Measurements from ENCODE around the gene SYT1. TPM values are rescaled to one million over a fixed set of nuclear protein-coding genes. Genes with fewer than 3 reads are reported as not detected.
"Not testable (repeated sequence)": the region's sequence is repeated elsewhere in the genome, so short reads cannot be mapped to it uniquely, and the experiment has no call there.

SYT1 gene
- total RNA-seq, 1 experiment from 2014 or later: 12.9 TPM

DNA sequence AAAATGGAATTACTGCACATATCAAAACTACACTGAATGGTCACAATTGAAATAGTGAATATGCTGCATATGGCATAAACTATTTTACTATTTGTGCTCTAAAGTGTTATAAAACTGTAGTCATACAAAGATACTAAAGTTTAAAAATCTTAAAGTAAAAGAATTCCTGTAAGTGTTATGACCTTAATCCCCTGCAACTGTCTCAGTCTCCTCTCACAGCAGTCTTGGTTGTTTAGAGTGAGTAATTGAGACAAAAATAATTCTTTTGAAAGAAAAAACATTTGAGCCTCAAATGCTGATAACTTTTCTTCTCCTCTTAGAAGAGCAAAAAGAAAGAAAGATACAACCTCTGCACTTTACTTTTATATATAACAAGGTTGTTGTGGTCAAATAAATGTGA lies 99.9 kb downstream of the SYT1 start:
- DNase-seq (ENCODE audit: extremely low read depth, low read depth): no peak

DNA sequence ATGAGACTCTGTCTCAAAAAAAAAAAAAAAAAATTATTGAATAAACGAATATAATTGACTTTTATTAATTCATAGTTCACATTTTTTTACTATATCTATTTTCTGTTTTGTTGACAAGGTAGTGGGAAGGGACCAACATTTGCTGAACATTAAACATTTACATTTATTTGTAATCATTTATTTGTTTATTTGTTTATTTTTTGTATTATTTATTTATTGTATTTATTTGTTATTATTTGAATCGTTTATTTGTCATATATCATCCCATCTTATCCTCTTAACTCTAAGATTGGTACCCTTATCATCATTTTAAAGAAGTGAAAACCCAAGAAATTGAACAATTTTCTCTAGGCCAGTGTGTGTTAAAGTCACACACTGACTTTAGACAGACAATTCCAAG lies 101.5 kb downstream of the SYT1 start:
- DNase-seq (ENCODE audit: extremely low read depth, low read depth): no peak

DNA sequence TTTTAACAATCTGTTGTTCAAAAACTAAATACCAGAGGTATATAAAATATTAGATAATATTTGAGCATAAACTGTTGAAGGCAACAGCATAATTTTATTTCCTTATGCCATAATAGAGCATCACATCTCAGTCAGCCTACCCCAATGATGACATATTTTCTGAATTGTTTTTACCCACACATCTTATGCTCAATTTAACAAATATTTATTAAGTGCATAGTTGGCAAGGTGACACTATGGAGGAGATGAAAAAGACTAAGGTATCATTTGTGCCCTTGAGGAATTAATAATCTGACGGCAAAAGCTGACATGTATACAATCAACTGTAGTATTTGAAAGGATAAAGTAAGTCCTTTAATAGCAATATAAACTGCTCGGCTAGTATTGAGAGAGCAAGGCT lies 102.4 kb downstream of the SYT1 start:
- DNase-seq (ENCODE audit: extremely low read depth, low read depth): no peak

DNA sequence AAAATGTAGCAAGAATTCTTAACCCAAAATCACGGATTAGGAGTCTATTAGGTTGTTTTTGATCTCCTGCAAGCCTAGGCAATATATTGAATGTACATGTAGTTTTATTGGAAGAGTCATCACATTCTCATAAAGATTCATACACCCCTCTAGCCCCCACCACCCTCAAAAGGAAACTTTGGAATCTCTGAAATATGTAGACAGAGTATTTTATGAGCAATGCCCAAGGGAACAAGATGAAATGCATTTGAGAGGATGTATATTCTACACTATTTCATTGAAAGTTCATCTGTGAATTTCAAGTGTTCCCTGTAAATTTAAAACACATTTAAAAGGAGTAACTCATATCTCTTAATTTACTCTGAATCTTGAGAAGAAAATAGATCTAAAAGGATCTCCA lies 103.7 kb downstream of the SYT1 start:
- no peak for DNase-seq (ENCODE audit: extremely low read depth, low read depth)

DNA sequence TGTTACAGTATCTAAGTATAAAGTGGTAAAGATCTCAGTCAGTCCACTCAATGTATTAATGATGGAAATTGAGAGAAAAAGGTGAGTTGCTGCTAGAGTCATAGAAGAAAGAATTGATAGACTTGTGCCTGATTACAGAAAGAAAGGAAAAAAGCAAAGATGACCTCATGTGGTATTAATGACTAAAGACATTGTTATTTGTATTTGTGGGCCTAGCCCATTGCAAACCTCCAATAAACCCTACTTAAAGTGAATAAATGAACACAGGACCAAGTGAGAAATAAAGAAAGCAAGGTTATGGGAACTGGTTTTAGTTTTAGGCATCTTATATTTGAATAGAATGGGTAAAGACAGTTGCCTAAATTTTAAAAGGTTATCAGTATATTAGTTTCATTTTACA lies 105.5 kb downstream of the SYT1 start:
- DNase-seq (ENCODE audit: extremely low read depth, low read depth): no peak

DNA sequence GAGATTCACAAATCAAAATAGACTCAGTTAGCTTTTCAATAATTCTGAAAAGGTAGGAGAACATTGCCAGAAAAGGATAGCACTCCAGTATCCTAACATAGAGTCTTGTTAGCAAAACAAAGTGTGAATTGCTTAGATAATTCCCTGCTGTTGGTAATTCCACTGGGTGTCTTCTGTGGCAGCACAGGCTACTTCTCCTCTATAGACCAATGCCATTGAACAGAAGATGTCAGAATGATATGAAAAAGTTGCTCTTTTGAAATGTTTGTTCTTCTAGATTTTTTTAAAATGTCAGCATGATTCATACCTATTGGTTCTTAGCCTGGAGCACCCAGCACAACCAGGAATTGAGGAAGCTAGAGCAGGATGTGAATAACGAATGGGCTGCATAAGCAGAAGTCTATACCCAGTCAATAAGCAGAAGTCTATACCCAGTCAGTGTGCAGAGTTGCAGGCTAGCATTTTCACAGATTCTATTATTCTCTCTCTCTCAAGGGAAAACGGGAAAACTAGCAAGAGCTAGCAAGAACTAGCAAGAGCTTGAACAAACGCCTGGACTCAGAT lies 112.8 kb downstream of the SYT1 start:
- DNase-seq (ENCODE audit: extremely low read depth, low read depth): no peak

DNA sequence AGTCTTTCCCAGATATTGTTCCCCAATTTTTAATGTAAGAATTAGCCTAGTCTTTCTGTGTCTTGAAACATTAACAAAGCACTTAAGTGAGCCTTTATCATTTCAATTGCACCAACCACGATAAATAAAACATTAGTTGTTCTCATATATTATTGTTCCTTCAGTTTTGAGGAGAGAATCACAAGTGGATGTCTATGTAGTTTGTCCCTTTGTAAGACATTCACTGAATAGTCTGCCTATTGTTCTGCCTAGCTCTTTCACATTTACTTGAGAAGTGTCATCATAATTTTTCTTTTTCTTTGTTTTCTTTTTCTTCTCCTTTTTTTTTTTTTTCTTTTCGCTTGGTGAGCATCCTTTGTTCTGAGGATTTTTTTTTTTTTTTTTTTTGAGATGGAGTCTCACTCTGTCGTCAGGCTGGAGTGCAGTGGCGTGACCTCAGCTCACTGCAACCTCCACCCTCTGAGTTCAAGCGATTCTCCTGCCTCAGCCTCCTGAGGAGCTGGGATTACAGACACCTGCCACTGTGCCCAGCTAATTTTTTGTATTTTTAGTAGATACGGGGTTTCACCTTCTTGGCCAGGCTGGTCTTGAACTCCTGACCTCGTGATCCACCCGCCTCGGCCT lies 129.7 kb downstream of the SYT1 start:
- DNase-seq (ENCODE audit: extremely low read depth, low read depth): no peak

DNA sequence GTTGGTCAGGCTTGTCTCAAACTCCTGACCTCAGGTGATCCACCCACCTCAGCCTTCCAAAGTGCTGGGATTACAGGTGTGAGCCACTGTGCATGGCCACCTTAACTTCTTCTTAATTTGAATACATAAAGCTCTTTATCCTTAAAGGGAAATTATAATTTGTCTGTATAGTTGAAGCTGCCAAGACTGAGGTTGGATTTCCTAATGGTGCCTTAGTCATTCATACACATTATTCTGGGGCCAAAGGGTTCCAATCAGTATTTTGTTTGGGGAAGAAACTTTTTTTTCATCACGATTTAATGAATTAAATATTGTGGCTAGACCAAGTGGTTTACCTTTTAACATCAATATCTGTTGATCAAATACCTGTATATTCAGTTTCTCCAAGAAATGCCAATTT lies 135.9 kb downstream of the SYT1 start:
- no peak for DNase-seq (ENCODE audit: extremely low read depth, low read depth)

DNA sequence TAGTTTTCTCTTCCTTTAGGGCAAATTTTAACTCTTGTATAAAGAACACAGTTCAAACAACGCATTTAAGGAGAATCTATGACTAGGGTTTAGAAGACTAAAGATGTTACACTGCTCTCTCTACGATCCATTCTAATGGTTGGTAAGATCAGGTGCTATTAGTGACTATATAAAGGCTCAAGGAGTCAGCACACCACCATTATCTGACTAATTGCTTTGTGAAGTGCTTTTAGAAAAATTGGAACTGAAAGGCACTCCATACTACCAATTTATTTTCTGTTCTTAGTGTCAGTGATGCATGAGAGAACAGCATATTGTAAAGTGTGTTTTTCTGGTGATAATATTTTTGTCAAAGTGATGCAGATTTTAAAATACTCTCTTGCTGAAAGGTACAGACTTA lies 136.8 kb downstream of the SYT1 start:
- DNase-seq (ENCODE audit: extremely low read depth, low read depth): no peak

DNA sequence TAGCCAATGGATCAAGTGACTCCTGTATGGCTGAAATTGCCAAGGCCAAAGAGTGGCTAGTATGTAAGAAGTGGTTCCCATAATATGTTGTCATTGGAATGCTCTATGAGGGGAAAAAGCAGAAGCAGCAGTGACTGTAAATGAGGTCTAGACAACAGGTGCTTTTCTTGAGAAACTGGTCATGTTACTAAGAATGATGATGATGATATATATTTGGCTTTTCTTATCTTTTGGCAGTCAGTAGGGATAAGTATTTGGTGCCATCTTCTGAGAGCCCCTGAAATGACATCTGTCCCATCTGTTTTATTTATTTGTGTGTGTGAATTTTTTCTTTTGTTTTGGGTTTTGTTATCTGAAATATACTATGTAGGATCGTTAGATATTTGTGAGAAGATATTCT lies 141.7 kb downstream of the SYT1 start:
- DNase-seq (ENCODE audit: extremely low read depth, low read depth): peak; percentile 33

DNA sequence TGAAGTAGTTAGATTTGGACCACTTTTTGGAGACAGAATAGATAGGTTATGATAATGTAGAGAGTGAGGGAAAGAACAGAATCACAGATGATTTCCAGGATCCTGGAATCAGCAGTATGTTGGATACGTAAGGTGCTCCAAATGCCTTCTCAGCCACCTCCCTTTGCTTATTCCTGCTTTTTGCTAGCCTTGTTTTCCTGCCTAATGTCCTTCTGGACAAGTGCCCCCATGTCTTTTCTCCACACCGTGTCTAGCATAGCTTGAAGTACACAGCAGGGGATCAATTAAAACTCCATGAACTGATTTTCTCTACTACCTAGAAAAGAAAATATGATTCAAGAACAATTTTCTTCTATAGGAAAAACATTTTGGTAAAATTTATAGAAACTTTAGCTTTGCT lies 144.0 kb downstream of the SYT1 start:
- no peak for DNase-seq (ENCODE audit: extremely low read depth, low read depth)

DNA sequence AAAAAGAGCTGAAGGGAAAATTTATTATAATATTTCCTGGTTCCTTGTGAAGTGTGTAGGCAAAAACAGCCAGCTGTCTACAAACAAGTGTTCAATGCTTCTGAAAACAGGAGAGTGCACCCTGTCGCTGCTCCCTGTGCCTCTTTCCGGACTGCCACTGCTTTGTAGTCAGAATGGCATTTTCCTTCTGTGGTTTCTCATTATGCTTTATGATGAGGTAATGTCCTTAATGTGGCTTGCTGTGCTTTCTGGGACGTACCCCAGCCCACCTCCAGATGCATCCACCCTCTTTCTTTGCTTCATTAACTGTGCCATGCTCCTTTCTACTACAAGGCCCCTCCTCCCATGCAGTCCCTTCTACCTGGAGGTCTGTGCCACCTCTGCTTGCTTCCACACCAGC lies 148.1 kb downstream of the SYT1 start:
- no peak for DNase-seq (ENCODE audit: extremely low read depth, low read depth)

DNA sequence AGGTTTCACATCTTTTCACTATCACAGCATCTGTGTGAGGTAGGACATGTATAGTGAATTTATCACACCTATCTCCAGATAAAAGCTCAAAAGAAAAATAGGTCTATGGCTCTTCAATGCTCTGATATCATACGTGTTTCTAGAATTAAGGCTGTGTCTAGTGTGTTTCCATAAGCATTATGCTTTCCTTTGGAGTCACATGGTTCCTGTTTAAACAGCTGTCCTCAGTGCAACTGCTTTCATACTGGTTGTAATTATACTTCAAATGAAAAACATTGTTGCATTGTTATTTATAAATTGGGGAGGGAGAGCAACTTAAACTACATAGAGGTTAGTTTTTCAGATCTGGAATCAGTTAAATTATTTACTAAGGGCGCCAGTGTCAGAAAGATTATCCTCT lies 151.6 kb downstream of the SYT1 start:
- no peak for DNase-seq (ENCODE audit: extremely low read depth, low read depth)

DNA sequence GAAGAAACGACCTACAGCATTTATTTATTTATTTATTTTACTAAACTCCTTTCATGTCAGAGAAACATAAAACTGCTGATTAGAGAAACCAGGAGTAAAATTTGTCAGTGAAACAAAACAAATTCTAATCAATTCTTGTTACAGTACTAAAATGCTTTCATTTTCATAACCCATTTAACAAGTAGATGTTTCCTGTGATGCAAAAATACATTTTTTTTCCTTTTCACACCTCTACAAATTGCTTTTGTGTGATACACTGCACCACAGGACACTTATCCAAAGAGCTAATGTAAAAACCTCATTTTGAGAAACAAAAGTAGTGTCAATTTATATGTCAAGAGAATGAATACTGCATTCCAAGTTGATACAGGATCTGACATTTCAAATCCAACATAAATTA lies 155.1 kb downstream of the SYT1 start:
- no peak for DNase-seq (ENCODE audit: extremely low read depth, low read depth)

DNA sequence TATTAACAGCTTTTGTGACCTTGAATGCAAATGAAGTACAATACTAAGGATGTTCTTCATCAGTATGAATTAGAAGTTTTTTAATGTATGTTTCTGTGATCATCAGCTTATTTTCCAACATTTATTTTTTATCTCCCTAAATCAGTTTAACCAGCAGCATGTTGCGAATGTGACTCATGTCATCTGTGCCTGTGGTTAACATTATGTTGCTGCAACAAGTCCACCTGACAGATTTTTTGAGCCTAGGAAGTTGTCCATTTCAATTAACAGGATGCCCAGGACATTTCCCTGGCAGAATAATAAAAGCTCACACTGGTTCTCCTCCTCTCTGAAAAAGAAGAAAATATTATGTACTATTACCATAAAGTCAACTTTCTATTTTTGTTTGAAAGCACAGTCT lies 155.5 kb downstream of the SYT1 start:
- no peak for DNase-seq (ENCODE audit: extremely low read depth, low read depth)

DNA sequence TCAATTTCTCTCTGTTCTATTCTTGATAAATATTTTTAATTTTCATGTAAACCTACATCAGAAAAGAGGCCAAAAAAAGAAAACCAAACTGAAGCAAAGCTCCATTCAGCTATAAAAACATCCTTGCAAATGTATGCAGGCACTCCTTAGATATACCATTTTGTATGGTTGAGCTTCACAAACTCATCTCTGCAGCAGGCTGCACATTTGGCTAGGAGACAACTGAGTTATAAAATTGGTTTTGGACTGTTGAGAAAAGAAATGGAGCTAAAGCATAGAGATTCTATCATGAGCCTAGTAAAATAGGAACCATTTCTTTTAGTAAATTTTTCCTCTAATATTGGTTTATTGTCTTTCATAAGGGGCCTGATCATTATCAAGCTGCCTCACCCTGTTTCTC lies 156.4 kb downstream of the SYT1 start:
- no peak for DNase-seq (ENCODE audit: extremely low read depth, low read depth)

DNA sequence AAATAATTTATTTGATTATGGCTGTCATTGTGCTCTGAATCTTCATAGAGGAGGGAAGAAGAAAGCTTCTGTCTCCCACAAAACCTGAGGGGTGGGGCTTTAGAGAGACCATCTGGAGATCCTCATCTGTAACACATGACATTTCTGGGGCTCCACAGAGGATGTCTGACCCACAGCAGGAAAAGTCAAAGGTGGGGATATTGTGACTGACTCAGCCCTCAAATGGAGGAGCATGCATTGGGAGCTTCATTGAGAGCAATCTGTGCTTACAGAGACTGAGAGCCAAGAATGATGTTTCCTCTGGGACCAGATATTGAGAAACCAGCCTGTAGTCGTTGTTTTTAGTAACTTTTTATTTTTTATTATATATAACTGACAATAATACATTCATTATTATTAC lies 158.7 kb downstream of the SYT1 start:
- no peak for DNase-seq (ENCODE audit: extremely low read depth, low read depth)

DNA sequence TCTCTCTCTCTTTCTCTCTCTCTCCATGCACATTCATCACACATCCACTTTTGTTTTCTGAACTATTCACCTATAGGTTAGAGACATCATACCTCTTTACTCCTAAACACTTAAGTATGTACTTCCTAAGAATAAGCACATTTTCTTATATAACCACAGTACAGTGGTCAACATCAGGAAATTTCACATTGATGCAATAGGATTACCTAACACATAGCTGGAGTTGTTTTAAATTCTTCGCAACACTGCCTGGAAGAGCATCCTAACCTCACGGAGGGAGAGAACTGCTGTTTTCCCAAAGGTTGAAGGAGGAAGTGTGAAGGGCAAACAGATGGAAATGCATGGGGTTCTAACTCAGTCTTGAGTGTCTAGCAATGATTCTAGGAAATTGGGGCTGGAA lies 159.2 kb downstream of the SYT1 start:
- DNase-seq (ENCODE audit: extremely low read depth, low read depth): no peak

DNA sequence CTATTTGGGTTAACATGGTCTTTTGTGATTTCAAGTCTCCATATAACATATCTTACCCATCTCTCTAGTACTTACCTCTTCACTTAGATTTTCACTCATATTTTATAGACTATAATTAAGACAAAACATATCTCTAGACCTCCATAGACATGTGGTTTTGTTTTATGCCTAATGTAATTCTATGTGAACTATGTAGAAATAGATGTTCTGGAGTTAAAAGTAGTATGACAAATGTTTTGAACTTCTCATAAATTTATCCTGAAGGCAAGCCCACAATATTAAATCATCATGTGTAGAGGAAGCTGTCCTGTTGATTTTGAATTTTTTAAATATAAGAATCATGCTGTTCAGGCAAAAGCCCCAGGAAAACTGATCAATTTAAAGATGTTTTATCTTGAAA lies 169.2 kb downstream of the SYT1 start:
- no peak for DNase-seq (ENCODE audit: extremely low read depth, low read depth)

DNA sequence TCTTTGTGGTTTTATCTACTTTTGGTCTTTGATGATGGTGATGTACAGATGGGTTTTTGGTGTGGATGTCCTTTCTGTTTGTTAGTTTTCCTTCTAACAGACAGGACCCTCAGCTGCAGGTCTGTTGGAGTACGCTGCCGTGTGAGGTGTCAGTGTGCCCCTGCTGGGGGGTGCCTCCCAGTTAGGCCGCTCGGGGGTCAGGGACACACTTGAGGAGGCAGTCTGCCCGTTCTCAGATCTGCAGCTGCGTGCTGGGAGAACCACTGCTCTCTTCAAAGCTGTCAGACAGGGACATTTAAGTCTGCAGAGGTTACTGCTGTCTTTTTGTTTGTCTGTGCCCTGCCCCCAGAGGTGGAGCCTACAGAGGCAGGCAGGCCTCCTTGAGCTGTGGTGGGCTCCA lies 180.2 kb downstream of the SYT1 start:
- not testable (repeated sequence) for DNase-seq (ENCODE audit: extremely low read depth, low read depth)

DNA sequence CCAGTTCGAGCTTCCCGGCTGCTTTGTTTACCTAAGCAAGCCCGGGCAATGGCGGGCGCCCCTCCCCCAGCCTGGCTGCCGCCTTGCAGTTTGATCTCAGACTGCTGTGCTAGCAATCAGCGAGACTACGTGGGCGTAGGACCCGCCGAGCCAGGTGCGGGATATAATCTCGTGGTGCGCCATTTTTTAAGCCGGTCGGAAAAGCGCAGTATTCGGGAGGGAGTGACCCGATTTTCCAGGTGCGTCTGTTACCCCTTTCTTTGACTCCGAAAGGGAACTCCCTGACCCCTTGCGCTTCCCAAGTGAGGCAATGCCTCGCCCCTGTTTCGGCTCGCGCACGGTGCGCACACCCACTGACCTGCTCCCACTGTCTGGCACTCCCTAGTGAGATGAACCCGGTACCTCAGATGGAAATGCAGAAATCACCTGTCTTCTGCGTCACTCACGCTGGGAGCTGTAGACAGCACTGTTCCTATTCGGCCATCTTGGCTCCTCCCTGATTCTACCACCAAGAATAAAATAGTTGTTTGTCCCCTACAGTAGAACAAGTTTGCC lies 180.7 kb downstream of the SYT1 start:
- DNase-seq (ENCODE audit: extremely low read depth, low read depth): peak; percentile 37

DNA sequence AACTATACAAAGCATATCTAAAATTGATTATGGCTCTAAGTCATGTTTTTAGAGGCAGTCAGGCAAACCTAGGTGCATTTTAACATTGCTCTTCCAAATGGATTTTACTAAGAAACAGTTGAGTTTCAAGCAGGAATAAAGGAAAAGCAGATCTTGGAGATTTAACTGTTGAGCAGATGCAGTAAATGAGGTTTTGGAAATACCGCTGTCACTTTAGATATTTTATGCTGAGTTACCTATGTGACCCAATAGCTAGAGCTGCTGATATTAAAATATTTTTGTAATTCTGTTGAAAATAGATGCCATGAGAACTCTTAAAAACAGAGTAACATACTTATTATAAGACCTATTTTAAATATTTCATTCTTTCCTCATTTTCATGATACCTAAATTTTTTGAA lies 181.4 kb downstream of the SYT1 start:
- no peak for DNase-seq (ENCODE audit: extremely low read depth, low read depth)

DNA sequence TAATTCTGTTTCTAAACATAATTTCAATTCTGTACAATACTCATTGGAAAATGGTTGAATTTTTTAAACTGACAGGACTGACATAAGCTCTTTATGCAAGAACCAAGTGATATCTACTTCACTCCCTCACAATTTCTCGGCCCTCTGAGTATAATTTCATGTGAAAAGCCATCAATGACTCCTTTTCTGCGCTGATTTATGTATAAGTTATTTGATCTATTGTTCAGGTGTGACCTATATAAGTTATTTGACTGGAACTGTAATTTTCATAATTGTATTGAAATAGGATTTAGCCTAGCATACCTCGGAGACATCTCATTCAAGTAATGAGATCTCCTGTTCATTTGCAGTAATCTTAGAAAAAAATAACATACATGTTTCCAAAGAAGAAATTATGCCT lies 184.4 kb downstream of the SYT1 start:
- no peak for DNase-seq (ENCODE audit: extremely low read depth, low read depth)

All from NCI-H460 (cell line).